ENCODE measurements around the gene GNB3.
A peak's percentile ranks its signal among the peaks of the same experiment; 100 is the strongest.

The GNB3 gene

GRCh38 chr12:6823182-6824084, 17.3 kb upstream of the GNB3 start:
- DNase-seq (ENCODE audit: low read depth in 2 of 2), result no peak

GRCh38 chr12:6824085-6824775, 16.5 kb upstream of the GNB3 start:
- no peak for DNase-seq (ENCODE audit: low read depth in 2 of 2)

GRCh38 chr12:6824901-6825381, 15.8 kb upstream of the GNB3 start:
- DNase-seq (ENCODE audit: low read depth in 2 of 2), result no peak

- DNase-seq (ENCODE audit: low read depth in 2 of 2), result peak; percentile 41 to 48
These were observed 15.2 kb upstream of the GNB3 start for GRCh38 chr12:6825398-6826124.

GRCh38 chr12:6826125-6826733, 14.5 kb upstream of the GNB3 start:
- no peak for DNase-seq (ENCODE audit: low read depth in 2 of 2)

GRCh38 chr12:6826734-6827436, 13.8 kb upstream of the GNB3 start:
- DNase-seq (ENCODE audit: low read depth in 2 of 2), result no peak

- DNase-seq (ENCODE audit: low read depth in 2 of 2), result peak in 1 of 2 donors; percentile 26
These were observed 13.3 kb upstream of the GNB3 start for GRCh38 chr12:6827437-6827911.

- no peak for DNase-seq (ENCODE audit: low read depth in 2 of 2)
These were observed 12.5 kb upstream of the GNB3 start, which contains the start of gene P3H3 for GRCh38 chr12:6827982-6828780. Gene P3H3, plus strand, starts transcription at chr12:6828407. Its CDS starts 34 bp downstream, at chr12:6828441.

- DNase-seq (ENCODE audit: low read depth in 2 of 2), result peak in 1 of 2 donors; percentile 35
These were observed 11.8 kb upstream of the GNB3 start for GRCh38 chr12:6828781-6829535.

GRCh38 chr12:6829536-6830220, 11.0 kb upstream of the GNB3 start:
- no peak for DNase-seq (ENCODE audit: low read depth in 2 of 2)

- DNase-seq (ENCODE audit: low read depth in 2 of 2), result no peak
These were observed 10.3 kb upstream of the GNB3 start for GRCh38 chr12:6830286-6830890.

- DNase-seq (ENCODE audit: low read depth in 2 of 2), result no peak
These were observed 9.7 kb upstream of the GNB3 start for GRCh38 chr12:6830999-6831398.

GRCh38 chr12:6831450-6831995, 9.2 kb upstream of the GNB3 start:
- DNase-seq (ENCODE audit: low read depth in 2 of 2), result no peak

GRCh38 chr12:6832125-6832524, 8.6 kb upstream of the GNB3 start:
- no peak for DNase-seq (ENCODE audit: low read depth in 2 of 2)

- DNase-seq (ENCODE audit: low read depth in 2 of 2), result no peak
These were observed 7.4 kb upstream of the GNB3 start for GRCh38 chr12:6833189-6833890.

- DNase-seq (ENCODE audit: low read depth in 2 of 2), result no peak
These were observed 6.5 kb upstream of the GNB3 start for GRCh38 chr12:6834254-6834653.

GRCh38 chr12:6834873-6835272, 5.9 kb upstream of the GNB3 start:
- no peak for DNase-seq (ENCODE audit: low read depth in 2 of 2)
